Neural cell (in vitro differentiated cells): ENCODE data around the gene DAPK2.

Experiments
- MXI1 ChIP-seq: fragments of 450-650 bp; conservative IDR thresholded peaks from 2 replicates; pipeline ENCODE4 v1.6.1; 2014; ENCODE audit warnings: antibody characterized with exemption, mild to moderate bottlenecking; ENCODE audit not compliant: poor library complexity, severe bottlenecking
- REST ChIP-seq: IDR thresholded peaks from 2 replicates; pipeline ENCODE4 v1.6.1; 2012; ENCODE audit warnings: borderline replicate concordance

- TF ChIP-seq MXI1 (no peak), REST (no peak)
Measured at GRCh38 chr15:64072812-64073211, 26.5 kb upstream of the DAPK2 start.
